HT1080 (cell line): ENCODE results near the gene P2RY13. TPM values are rescaled to one million over a fixed set of nuclear protein-coding genes. Genes with fewer than 3 reads are reported as not detected.

Source experiments
- DNase-seq: peaks from one replicate; pipeline ENCODE4 v3.0.0-alpha.2; 2015; ENCODE audit warnings: low read depth
- polyA plus RNA-seq, 2 experiments: library from polyadenylated mRNA; depleted of rRNA; stranded (reverse); fragments of >200 nt; gene quantifications; 2 replicates each; pipeline ENCODE4 v1.2.3, GENCODE V29; 2015
- total RNA-seq: library from RNA; depleted of rRNA; stranded (reverse); fragments of >200 nt; shearing (Covaris generic); gene quantifications from 2 replicates; pipeline ENCODE4 v1.2.3, GENCODE V29; 2014; rRNA removed

Gene P2RY13
- total RNA-seq = not detected in 2 replicates
- polyA plus RNA-seq (2015; cell fraction: cytosol; rRNA removed) = not detected in 2 replicates
- not detected in 2 replicates for polyA plus RNA-seq (2015; cell fraction: nucleus; rRNA removed)

DNA sequence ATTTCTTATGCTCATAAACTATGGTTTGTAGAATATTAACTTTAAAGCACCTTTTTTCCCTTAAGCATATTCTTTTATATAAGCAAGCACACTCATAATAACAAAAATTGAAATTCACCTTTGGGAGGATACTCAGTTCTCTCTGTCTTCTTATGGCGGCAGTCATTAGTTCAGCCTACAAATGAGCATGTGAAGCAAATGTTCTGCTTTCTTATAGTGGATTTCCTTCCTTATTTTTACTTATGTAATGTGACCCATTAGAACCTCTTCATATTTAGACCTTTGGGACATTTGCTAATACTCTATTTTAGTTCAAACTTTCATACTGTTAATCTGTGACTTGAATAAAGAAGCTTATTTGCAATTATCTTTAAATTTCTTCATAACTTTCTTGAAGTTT is at the start of gene P2RY13:
TSS of gene P2RY13 (minus strand) at position 187 of the 400 bp plus-strand sequence. CDS start at position 166, 21 bp downstream.
- no peak for DNase-seq

DNA sequence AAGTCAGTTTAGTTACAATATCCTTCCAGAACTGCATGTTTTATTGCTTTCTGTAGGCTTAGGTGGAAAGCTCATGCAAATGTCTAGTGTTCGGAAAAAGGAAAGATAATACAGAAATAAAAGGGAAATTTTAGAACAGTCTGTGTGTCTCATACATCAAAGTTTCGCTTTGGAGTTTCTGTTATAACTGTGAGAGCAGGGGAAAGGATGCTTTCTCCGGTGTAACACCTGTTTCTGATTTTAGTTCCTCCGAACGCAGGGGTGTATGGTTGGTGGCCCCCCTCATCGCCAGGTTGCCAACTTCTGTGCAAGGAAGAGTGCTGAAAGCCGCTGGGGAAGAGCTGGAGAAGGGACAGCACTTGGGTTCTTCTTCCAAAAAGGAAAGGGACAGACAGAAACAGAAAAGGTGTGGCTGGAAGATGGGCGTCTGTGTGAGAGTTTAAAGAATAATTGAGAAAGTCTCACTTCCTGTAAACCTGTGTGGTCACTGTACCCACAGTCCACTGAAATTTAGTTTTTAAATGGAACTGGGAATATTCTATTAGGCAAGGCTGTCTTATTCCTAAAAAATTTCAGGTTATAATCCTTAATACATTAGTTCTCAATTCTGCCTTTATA is 48.5 kb upstream of the P2RY13 start:
- no peak for DNase-seq

DNA sequence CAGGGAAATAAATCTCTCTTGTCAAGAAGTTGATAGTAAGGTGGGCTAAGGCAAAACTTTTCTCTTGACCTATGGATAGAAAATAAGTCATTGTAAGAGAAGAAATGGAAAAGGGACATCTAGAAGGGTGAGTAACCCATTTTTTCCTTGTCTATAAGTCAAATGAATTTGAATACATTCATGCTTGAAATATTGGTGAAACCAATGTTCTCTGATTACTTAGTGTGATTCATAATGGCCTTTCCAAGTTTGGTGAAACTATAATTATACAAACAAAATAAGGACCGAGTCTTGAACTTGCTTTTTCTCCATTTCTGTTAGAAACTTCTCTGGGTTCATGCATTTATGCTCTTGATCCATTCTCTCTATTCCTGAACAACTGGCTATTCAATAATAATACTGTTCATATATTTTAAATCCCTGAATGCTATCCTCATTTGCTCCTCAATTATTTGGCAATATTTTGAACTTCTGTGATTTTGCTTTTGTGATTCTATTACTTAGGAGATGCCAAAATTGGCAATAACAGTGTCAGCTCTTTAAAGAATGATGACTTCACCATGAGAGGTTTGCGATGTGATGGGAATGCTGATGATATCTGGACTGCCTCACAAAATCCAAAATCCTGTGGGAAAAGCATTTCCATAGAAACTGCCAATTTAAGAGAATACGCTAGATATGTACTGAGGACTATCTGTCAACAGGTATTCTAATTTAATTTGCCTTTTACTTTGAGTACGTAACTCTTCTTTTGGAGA is 42.9 kb upstream of the P2RY13 start:
- DNase-seq = no peak

DNA sequence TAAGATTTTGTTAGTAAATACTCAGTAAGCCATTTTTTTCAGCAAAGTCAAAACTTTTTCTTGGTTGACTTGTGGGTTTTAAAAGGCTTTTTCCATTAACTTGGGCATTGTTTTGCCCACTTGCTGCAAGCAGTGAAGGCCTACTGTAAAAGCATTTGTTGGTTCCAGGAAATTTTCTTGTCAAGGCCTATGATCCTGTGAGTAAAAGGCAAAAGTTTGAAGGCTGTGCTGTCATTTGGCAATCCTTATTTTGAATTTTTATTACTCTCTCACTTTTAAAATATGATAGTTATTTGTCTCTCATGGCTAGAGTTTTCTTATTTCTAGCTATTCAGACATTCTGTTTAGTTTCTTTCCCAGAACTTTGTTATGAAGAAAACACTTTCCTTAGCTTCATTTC is 42.2 kb upstream of the P2RY13 start:
- no peak for DNase-seq

DNA sequence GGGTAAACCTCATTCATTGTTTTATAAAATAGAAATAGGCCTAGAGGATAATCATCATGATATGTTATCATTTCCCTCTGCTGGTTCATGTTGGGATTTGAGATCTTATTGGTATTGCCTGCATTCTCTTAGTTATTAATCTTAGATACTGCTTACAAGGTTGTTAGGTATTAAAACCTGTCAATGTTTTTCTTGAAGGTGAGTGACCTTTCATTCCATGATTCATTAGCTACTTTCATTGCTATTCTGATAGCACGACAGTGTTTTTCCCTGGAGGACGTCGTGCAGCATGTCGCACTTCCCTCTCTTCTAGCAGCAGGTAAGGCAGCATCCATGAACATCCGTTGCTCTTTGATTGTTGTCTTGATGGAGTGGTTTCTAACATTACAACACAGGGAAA is 38.1 kb upstream of the P2RY13 start:
- DNase-seq = no peak

DNA sequence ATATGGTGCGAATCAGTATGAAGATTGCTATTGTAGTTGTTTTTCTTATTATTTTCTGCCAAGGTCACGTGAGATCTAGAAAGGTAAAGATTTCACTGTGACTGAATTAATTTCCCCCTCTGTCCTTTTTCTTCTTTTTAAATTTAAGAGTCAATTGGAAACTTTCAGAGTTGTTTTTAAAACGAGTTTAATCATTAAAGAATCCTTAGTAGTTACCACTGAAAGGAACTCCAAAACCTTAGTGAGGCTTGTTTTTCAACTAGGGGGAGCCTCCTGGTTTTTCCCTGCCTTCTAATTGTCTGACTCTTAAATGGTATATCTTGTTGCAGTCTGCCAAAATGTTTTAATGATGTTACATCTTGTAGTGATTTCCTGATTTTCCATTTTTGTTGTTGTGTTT is 37.6 kb upstream of the P2RY13 start:
- DNase-seq = no peak

DNA sequence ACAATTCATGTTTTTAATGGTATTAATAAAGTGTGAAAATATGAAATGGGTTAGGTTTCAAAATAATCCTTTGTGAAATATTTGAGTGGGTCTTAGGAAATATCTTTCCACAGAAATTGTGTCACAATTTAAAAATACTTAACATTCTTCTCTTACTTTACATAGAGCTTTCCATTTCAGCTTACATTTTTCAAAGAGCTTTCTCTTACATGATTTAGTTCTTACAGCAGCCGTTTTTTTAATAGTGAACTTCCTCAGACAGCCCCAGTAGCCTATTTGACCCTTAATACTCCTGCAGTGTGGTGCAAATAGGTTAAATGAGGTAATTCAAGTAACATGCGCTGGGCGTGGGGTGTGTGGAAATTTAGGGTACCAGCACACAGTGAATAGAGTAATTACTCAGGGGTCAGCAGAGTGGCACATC is 33.4 kb upstream of the P2RY13 start:
- DNase-seq = no peak

DNA sequence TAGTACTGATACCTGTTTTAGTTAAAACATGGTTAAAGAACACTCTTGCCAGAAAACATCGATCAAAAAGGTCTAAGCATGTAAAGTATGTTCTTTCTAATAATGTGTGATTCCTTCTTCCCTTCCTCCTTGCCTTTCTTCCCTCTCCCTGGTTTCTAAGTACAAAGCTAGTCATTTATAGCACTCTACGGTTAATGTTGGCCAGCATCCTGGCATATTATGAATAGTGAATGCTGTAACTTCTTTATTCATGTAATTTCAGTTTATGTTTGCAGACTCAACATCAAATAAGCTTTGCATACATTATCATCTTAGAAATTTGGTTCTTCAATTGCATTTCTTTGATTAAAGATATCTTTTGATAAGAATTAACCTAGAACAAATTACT is 28.1 kb upstream of the P2RY13 start:
- DNase-seq = no peak

DNA sequence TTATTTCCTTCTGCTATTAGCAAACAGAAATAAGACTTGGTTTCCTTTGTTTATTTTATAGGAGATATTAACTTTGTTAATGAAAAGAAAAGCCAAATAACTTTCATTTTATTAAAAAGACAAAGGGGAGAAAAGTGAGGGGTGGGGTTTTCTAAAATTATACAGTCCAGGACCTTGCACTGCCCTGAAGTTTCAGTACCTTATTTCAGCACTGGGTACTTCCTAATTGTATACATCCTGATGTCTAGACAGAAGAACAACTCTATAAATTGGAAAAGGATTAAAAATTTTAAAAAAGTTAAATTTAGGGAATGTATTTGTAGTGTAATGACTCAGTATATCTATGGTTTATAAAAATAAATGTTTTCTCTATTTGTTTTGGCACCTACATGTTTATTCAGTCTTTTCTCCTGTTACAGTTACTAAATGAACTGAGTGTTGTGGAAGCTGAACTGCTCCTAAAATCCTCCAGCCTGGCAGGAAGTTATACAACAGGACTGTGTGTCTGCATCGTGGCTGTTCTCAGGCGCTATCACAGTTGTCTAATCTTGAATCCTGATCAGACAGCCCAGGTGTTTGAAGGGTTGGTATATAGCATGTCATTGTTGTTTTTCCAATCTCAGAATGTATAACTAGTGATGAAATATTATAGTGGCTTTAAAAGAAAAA is 27.6 kb upstream of the P2RY13 start:
- DNase-seq = no peak

DNA sequence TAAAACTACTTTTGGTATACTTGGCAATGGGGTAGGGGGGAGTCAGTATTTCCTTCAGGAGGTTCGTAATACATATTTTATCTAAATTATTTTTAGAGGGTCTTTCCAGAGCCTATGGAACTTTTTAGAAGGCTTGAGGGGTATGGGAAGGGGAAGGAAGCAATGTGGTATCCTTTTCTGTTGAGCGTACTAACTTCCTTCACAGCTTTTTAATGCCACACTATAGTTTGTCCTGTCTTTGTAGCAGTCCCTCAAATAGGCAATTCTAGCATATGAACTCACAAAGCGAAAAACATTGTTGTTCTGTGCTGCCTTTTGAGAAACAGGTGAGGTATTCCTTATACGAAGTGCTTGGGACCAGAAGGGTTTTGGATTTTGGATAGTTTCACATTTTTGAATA is 22.3 kb upstream of the P2RY13 start:
- no peak for DNase-seq

DNA sequence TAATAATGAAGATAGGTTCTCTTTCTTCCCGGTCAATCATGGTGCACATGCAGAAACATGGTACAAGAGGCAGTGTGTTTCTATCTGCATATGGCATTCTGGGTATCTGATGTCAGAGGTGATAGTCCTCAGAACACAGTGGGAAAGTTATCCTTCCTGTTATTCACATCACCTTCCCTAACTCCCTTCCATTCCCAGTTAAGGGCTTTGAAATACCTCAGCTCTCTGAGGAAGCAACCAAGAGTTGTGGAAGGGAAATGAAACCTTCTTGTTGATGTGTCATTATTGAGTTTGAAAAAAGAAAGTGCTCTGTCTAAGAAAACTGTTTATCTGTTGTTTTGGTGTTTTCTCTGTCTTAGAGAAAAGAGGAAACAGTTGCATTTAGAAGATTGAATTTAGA is 21.9 kb upstream of the P2RY13 start:
- no peak for DNase-seq

DNA sequence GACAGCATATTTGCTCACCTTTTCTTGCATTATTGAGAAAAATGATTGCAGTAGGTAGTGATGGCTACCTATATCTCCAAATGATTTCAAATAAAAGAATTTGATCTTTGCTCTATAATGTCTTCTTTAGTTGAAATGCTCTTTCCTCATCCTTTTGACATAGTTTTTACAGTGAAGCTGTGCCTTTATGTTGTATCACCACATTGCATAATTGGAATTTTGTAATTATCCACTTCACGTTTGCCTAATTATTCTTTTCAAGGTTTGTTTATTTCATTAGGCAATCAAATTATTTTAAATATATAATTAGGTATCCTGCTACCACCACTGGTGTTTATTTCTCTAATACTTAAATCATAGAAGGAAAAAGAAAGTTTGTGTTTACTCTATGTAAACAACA is 21.3 kb upstream of the P2RY13 start:
- no peak for DNase-seq

DNA sequence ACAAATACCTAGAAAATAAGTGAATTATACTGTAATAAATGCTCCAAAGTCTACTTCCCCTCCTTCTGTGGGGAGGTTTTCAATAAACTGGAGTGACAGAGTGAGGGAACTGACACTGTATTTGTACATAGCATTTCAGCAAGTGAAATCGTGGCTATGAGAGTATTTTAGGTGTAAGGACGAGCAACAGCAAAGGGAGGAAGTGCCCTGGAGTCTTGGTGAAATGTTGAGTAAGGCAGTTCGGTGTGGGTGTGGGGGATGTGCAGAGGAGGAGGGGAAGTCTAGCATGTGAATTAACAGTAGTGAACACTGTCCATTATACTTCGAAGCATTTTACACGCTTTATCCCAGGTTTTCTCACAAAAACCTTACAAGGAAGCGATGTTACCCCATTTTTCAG is 18.1 kb upstream of the P2RY13 start:
- DNase-seq = no peak

DNA sequence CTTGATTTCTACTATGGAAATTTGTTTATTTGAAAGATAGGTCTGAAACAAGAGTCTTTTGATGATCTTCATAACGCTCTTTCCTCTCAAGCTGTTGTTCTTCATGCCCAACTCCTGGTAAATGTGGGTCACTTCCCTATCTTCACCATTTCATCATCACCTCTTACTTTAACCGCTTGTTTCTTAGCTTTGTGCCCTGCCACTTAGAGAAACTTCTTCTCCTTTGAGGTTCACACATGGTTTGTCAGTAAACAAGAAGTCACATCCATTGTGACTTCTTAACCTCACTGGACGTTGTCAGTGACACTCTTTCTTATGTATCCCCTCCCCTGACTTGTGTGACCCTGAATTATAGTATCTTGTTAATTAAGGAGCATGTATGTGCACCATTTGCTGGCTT is 16.9 kb upstream of the P2RY13 start:
- no peak for DNase-seq

DNA sequence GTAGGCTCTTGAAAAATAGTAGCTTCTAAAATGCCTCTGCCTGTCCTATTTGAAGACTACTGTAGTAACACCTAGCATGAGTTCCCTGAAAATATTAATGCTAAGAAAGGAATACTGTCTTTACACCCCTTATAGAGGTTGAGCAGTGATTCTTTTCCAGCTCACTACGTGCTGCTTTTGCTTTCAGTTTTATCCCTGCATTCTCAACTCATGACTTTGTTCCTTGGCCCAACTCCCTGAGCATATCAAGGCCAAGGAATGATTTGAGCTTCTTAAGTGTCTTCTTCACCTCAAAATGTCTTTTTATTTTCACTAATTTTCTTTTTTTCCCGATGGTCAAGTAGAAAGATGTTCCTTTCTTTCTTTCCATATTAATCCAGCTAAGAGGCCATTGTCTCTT is 16.5 kb upstream of the P2RY13 start:
- peak; percentile 66 for DNase-seq

DNA sequence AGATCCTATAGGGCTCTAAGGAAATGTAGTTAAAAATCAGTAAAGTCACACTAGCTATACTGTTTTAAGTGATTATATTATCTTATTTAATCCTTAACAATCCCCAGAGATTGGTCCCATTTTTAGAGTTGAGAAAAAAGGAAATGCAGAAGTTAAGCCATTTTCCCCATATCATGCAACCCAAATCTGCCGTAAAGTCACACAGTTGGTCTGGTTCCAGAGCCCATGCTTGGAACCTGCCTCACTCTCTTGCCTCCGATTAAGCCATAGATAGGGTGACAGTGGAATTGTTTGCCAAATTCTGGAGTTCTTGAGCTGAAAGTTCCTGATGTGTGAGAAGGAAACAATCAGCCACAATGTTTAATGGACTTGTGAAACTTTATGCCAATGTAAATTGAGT is 2.3 kb upstream of the P2RY13 start:
- DNase-seq = no peak

DNA sequence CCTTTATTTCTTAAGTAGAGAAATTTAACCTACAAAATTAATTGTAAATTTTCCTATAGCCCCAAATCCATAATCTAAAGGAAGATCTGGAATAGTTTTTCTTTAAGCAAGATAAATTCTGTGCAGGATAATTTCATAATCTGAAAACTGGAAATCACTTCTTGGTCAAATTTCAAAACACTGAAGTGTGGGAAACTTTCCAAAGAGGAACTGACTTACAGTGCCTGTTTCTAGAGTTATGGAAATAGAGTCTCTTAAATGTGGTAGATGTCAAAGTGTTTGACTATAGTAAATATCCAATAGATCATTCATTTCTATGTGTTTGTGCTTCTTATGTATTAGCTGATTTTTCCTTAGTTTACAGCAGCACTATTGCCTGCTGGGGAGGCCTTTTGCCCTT is 1.6 kb upstream of the P2RY13 start:
- no peak for DNase-seq

DNA sequence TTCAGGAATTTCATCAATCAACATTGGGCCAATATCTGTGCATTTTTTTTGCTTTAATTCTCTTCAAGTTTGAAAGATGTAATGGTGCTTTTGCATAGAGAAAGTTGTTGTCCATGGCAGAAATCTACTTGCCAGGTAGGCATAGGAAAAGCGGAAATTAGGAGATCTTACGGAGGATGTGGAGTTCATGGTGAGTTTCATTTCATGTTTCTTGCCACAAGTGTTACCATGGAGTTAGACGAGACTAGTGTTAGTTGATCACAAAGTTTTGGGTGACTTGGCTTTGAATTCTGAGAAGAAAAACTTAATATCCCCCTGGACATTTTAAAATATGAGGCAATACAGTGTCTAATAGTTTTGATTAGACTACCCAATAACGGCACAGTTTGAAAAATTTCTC is 1.0 kb upstream of the P2RY13 start:
- DNase-seq = no peak

DNA sequence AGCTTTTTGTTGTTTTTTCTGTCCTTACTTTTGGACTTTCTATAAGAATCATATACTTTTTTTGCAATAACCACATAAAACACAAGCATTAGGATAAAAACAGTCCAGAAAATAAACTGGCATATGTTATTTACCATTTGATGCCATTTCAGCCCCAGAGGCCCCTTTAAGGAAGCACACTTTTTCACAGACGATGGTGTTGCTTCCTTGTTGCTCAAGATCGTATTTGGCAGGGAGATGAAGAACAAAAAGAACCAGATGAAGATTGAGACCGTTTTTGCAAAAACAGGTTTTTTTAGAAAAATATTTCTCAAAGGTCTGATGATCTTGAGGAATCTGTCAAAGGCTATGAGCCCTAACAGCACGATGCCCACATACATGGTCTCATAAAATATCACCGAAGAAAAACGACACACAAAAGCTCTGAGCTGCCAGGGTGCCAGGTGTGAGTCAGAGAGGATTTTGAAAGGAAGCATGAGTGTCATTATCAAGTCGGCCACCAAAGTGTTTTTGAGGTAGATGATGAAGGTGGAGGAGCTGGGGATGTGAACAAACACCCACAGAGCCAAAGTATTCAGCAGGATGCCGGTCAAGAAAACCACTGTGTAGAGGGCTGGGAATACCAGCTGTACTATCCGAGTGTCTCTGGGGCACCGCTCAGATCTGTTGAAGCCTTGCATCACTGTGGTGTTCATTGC is 902 bp downstream of the P2RY13 start:
- peak; percentile 67 for DNase-seq

DNA sequence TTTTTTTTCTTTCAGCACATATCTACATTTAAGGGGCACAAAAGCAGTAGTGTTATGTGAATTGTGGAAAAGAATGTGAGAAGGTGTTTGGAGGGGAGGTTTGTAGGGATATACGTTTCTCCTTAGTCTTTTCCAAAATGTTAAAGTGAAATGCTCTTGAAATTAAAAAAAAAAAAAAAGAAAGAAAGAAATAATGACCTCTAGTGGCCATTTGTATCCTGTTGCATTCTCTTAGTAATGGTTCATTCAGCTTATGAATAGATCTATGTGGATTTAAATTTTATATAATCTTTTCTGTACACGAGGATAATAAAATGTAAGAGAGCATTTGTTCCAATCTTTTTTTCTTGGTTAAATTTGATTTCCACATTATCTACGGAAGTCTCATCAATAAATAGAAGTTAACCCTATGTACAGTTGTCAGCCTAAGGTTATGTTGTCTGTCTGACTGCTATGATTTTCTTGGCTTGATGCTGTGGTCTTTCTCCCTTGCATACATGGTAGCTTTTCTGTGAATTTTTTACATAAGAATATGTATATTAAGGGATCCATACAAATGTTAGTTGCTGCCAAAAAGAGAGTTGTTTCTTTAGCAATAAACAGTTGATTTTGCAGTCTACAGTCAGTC is 1.7 kb downstream of the P2RY13 start:
- DNase-seq = peak; percentile 59

DNA sequence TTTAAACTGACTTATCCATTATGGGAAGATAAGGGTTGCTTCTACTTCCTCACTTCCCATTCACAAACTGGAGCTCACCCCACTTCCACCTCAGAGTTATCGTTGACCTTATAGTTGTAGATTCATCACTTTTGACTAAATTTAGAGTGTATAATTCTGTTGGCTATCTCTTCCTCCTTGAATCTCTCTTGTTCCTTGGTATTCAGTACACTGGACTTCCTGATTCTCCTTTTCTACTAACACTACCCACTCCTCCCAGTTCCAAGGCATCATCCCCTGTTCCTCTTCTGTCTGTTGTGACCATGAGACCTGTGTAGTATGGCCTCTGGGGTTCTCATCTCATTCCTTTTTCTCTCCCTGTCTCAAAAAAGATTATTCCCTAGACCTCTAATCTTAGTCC is 6.8 kb downstream of the P2RY13 start:
- no peak for DNase-seq
